ENCODE results near the gene APPL2.

- TF ChIP-seq CTCF (IDR thresholded peaks at IDR 0.05; ENCODE audit: insufficient read depth, low read depth, low read length) (no peak), EZH2 (IDR thresholded peaks at IDR 0.05; ENCODE audit: insufficient read depth, low read length) (no peak)
Measured at GRCh38 chr12:105192624-105193225, 43.2 kb downstream of the APPL2 start.
